Osteoblast (primary cell): ENCODE data around the gene SLC35F1. TPM values are rescaled to one million over a fixed set of nuclear protein-coding genes. Genes with fewer than 3 reads are reported as not detected.

Experiments used
- DNase-seq: peaks from one replicate; pipeline ENCODE4 v3.0.0; 2011; ENCODE audit warnings: low spot score, mixed read lengths; ENCODE audit not compliant: insufficient read length; ENCODE audit errors: missing footprints
- H2AFZ ChIP-seq: 2 replicates; pipeline ENCODE4 v1.6.0; 2011; ENCODE audit warnings: mild to moderate bottlenecking, low read length
- H3K27ac ChIP-seq: 2 replicates; pipeline ENCODE4 v1.5.1; 2011; ENCODE audit warnings: mild to moderate bottlenecking, low read depth, low read length, moderate library complexity
- H3K27me3 ChIP-seq: 2 replicates; pipeline ENCODE4 v1.6.0; 2012; ENCODE audit warnings: mild to moderate bottlenecking, control low read depth, inconsistent platforms, low read length, moderate library complexity; ENCODE audit not compliant: insufficient read depth
- H3K36me3 ChIP-seq: 2 replicates; pipeline ENCODE4 v1.5.1; 2011; ENCODE audit warnings: mild to moderate bottlenecking, low read length, control low read depth, moderate library complexity; ENCODE audit not compliant: insufficient read depth
- H3K4me1 ChIP-seq: 2 replicates; pipeline ENCODE4 v1.5.1; 2011; ENCODE audit warnings: mild to moderate bottlenecking, low read length, control low read depth, moderate library complexity; ENCODE audit not compliant: insufficient read depth
- H3K4me2 ChIP-seq: 2 replicates; pipeline ENCODE4 v1.6.0; 2011; ENCODE audit warnings: mild to moderate bottlenecking, low read length; ENCODE audit not compliant: insufficient read depth
- H3K4me3 ChIP-seq: fragments of 200-600 bp; sonication (generic); 3 replicates; pipeline ENCODE4 v1.5.1; 2012; ENCODE audit warnings: mild to moderate bottlenecking, low read length, inconsistent platforms; ENCODE audit not compliant: insufficient read depth
- H3K79me2 ChIP-seq: 2 replicates; pipeline ENCODE4 v1.6.0; 2012; ENCODE audit warnings: mild to moderate bottlenecking, low read length, control low read depth, inconsistent platforms; ENCODE audit not compliant: insufficient read depth
- H3K9me3 ChIP-seq: 2 replicates; pipeline ENCODE4 v1.5.1; 2011; ENCODE audit warnings: low read depth, low read length, control low read depth
- H4K20me1 ChIP-seq: 2 replicates; pipeline ENCODE4 v1.6.0; 2012; ENCODE audit warnings: mild to moderate bottlenecking, low read length, control low read depth; ENCODE audit not compliant: insufficient read depth
- total RNA-seq: library from RNA; depleted of rRNA; stranded (reverse); fragments of >200 nt; gene quantifications from 2 replicates; pipeline ENCODE4 v1.2.3, GENCODE V29; 2012
- TF ChIP-seq, protein P1 (sequence below): IDR thresholded peaks from 2 replicates; pipeline ENCODE4 v1.5.1; 2011; ENCODE audit warnings: mild to moderate bottlenecking, low read depth, low read length, moderate library complexity; ENCODE audit errors: extremely low read depth

SLC35F1 gene
- total RNA-seq, 1 donor = under 0.01 TPM

DNA sequence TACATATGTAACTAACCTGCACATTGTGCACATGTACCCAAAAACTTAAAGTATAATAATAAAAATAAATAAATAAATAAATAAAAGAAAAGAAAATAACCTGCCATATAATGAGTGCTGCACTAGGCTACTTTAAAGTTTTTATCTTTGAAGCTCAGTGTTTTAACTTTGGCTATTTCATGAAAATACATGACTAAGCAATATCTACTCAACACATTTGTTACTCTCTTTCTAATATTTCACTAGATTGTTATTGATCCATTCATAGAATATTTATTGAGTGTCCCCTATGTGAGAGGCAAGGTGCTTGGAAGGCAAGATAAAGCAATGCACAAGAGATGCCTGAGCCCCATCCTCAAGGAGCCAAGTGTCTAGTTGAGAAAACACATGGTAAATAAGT is 221.7 kb downstream of the SLC35F1 start:
- H3K27ac ChIP-seq = no peak overlapping the region
- no peaks in the 10 kb centered on the region for H4K20me1 ChIP-seq
- TF ChIP-seq, protein P1, sequence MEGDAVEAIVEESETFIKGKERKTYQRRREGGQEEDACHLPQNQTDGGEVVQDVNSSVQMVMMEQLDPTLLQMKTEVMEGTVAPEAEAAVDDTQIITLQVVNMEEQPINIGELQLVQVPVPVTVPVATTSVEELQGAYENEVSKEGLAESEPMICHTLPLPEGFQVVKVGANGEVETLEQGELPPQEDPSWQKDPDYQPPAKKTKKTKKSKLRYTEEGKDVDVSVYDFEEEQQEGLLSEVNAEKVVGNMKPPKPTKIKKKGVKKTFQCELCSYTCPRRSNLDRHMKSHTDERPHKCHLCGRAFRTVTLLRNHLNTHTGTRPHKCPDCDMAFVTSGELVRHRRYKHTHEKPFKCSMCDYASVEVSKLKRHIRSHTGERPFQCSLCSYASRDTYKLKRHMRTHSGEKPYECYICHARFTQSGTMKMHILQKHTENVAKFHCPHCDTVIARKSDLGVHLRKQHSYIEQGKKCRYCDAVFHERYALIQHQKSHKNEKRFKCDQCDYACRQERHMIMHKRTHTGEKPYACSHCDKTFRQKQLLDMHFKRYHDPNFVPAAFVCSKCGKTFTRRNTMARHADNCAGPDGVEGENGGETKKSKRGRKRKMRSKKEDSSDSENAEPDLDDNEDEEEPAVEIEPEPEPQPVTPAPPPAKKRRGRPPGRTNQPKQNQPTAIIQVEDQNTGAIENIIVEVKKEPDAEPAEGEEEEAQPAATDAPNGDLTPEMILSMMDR = no peak
- no peaks in the 10 kb centered on the region for H3K27me3 ChIP-seq
- no peak overlapping the region for H3K4me3 ChIP-seq
- H3K4me2 ChIP-seq = no peak overlapping the region
- H3K9me3 ChIP-seq = no peaks in the 10 kb centered on the region
- no peak overlapping the region for H2AFZ ChIP-seq
- DNase-seq = no peak
- no peaks in the 10 kb centered on the region for H3K36me3 ChIP-seq
- no peaks in the 10 kb centered on the region for H3K79me2 ChIP-seq
- H3K4me1 ChIP-seq = no peaks in the 10 kb centered on the region

DNA sequence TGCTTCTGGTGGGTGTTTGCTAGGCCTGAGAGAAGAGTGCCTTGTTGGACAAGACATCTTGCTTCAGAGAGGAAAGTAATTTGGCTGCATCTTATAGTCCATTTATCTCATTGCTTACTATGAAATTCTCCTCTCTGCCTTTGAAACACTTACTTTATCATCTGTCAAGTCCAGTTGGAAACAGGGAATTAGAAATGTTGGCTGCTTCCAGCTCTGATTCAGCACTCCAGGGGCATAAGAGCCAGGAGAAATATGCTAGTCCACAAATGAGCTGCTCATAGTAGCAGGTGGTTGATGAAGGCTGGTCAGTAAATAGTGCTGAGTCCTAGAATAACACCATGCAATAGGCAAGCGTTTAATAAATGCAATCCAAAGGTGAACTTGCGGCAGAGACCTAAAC is 227.1 kb downstream of the SLC35F1 start:
- no peaks in the 10 kb centered on the region for H3K36me3 ChIP-seq
- peak; percentile 5 for DNase-seq

DNA sequence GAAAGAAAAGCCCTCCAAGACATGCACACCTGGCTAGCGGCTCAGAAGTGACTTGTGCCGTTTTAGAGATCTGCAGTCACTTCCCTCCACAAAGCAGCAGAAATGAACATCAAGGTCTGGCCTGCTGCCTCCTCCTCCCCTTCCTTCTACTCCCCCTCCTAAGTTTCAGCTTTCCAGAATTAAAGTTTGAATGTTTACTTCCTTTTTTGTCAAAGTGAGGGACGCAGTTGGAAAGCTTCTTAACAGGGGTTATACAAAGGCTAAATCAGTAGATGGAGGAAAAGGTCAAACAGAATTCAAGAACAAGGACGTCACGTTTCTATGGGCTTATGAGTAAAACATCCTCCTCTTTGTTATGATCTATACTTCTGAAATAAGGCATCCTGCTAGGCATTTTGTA is 227.7 kb downstream of the SLC35F1 start:
- no peaks in the 10 kb centered on the region for H3K4me1 ChIP-seq
- TF ChIP-seq, protein P1 = no peak

More for the DNA sequence above, 227.1 kb downstream of the SLC35F1 start:
- no peaks in the 10 kb centered on the region for H3K79me2 ChIP-seq
- no peak overlapping the region for H3K4me2 ChIP-seq
- TF ChIP-seq, protein P1 = no peak
- H3K9me3 ChIP-seq = no peaks in the 10 kb centered on the region
- H3K27me3 ChIP-seq = no peaks in the 10 kb centered on the region
- no peak overlapping the region for H3K4me3 ChIP-seq
- H2AFZ ChIP-seq = no peak overlapping the region
- no peak overlapping the region for H3K27ac ChIP-seq
- H3K4me1 ChIP-seq = no peaks in the 10 kb centered on the region
- H4K20me1 ChIP-seq = no peaks in the 10 kb centered on the region

DNA sequence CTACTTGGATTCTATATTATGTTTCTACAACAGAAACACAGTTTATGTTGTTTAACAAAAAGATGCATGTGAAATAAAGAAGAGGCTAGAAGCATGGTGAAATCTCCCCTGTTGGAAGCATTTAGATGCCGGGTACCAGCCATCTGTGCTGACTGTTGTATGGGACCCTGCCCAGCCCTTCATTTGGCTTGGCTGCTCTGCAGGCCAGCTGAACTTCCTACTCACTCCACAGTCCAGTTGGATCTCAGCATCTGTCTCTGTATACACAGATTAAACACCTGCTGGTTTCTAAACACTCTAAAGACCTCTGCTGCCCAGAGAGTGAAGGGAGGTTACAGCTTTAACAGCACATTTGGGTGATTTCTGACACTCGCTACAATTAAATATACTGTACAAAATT is 228.3 kb downstream of the SLC35F1 start:
- Histone ChIP-seq H3K4me2 (no peak overlapping the region), H3K36me3 (no peaks in the 10 kb centered on the region)
- TF ChIP-seq, protein P1 = no peak

More for the DNA sequence above, 227.7 kb downstream of the SLC35F1 start:
- Histone ChIP-seq H4K20me1 (no peaks in the 10 kb centered on the region), H3K79me2 (no peaks in the 10 kb centered on the region), H3K4me2 (no peak overlapping the region), H3K27ac (no peak overlapping the region), H3K27me3 (no peaks in the 10 kb centered on the region), H2AFZ (no peak overlapping the region), H3K36me3 (no peaks in the 10 kb centered on the region), H3K9me3 (no peaks in the 10 kb centered on the region), H3K4me3 (no peak overlapping the region)
- no peak for DNase-seq

More for the DNA sequence above, 228.3 kb downstream of the SLC35F1 start:
- Histone ChIP-seq H3K79me2 (no peaks in the 10 kb centered on the region), H3K27ac (no peak overlapping the region), H3K27me3 (no peaks in the 10 kb centered on the region), H3K9me3 (no peaks in the 10 kb centered on the region), H4K20me1 (no peaks in the 10 kb centered on the region), H3K4me3 (no peak overlapping the region), H2AFZ (no peak overlapping the region), H3K4me1 (no peaks in the 10 kb centered on the region)
- no peak for DNase-seq
